C4-2B (cell line): ENCODE results near the gene APOBR.
"Not testable (repeated sequence)": the region's sequence is repeated elsewhere in the genome, so short reads cannot be mapped to it uniquely, and the experiment has no call there.

ENCODE experiments used
- ZFX ChIP-seq: fragments of 450-650 bp; IDR thresholded peaks from 2 replicates; pipeline ENCODE4 v1.6.1; 2017
- TF ChIP-seq, protein P1 (sequence below): fragments of 450-650 bp; conservative IDR thresholded peaks from 2 replicates; pipeline ENCODE4 v1.5.1; 2017; ENCODE audit warnings: mild to moderate bottlenecking

DNA sequence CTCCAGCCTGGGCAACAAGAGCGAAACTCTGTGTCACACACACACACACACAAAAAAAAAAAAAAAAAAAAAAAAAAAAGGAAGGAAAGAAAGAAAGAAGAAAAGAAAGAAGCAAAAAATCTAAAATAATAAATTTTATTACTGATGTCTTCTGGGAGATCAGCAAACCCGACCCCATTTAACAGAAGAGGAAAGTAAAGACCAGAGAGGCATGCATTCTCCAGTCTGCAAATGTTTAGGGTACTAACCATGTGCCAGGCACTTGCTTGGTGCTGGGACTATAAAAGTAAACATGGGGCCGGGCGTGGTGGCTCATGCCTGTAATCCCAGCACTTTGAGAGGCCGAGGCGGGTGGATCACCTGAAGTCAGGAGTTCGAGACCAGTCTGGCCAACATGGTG, 51.5 kb downstream of the APOBR start:
- TF ChIP-seq, protein P1, sequence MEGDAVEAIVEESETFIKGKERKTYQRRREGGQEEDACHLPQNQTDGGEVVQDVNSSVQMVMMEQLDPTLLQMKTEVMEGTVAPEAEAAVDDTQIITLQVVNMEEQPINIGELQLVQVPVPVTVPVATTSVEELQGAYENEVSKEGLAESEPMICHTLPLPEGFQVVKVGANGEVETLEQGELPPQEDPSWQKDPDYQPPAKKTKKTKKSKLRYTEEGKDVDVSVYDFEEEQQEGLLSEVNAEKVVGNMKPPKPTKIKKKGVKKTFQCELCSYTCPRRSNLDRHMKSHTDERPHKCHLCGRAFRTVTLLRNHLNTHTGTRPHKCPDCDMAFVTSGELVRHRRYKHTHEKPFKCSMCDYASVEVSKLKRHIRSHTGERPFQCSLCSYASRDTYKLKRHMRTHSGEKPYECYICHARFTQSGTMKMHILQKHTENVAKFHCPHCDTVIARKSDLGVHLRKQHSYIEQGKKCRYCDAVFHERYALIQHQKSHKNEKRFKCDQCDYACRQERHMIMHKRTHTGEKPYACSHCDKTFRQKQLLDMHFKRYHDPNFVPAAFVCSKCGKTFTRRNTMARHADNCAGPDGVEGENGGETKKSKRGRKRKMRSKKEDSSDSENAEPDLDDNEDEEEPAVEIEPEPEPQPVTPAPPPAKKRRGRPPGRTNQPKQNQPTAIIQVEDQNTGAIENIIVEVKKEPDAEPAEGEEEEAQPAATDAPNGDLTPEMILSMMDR: not testable (repeated sequence)
- not testable (repeated sequence) for TF ChIP-seq ZFX
